ENCODE measurements around the gene RAB1B. TPM values are rescaled to one million over a fixed set of nuclear protein-coding genes. Genes with fewer than 3 reads are reported as not detected.

The RAB1B gene
- polyA plus RNA-seq, 1 donor, result 122 TPM

GRCh38 chr11:66238786-66239413 lies 29.5 kb upstream of the RAB1B start:
- Histone ChIP-seq H3K4me1 (ENCODE audit: control insufficient read depth, insufficient read depth, low read length) (no peaks in the 10 kb centered on the region), H3K27me3 (ENCODE audit: control insufficient read depth, insufficient read depth, low read length) (no peaks in the 10 kb centered on the region), H3K9me3 (ENCODE audit: control insufficient read depth, low read depth, low read length) (no peaks in the 10 kb centered on the region), H3K27ac (ENCODE audit: low read length) (no peak overlapping the region), H3K36me3 (ENCODE audit: control insufficient read depth, insufficient read depth, low read length) (peaks cover 59% of the 10 kb centered on the region), H3K4me3 (ENCODE audit: low read length) (no peak overlapping the region)
- WGBS (ENCODE audit: insufficient coverage, low lambda C conversion rate), result no CpG with 5 or more reads among the region's 17 CpGs
- no peak for DNase-seq

GRCh38 chr11:66239511-66239910 lies 28.9 kb upstream of the RAB1B start:
- Histone ChIP-seq H3K27me3 (ENCODE audit: control insufficient read depth, insufficient read depth, low read length) (no peaks in the 10 kb centered on the region), H3K36me3 (ENCODE audit: control insufficient read depth, insufficient read depth, low read length) (peaks cover 58% of the 10 kb centered on the region), H3K4me3 (ENCODE audit: low read length) (no peak overlapping the region), H3K27ac (ENCODE audit: low read length) (no peak overlapping the region), H3K9me3 (ENCODE audit: control insufficient read depth, low read depth, low read length) (no peaks in the 10 kb centered on the region), H3K4me1 (ENCODE audit: control insufficient read depth, insufficient read depth, low read length) (no peaks in the 10 kb centered on the region)
- DNase-seq, result no peak
- WGBS (ENCODE audit: insufficient coverage, low lambda C conversion rate), result no CpG with 5 or more reads among the region's 3 CpGs

DNA sequence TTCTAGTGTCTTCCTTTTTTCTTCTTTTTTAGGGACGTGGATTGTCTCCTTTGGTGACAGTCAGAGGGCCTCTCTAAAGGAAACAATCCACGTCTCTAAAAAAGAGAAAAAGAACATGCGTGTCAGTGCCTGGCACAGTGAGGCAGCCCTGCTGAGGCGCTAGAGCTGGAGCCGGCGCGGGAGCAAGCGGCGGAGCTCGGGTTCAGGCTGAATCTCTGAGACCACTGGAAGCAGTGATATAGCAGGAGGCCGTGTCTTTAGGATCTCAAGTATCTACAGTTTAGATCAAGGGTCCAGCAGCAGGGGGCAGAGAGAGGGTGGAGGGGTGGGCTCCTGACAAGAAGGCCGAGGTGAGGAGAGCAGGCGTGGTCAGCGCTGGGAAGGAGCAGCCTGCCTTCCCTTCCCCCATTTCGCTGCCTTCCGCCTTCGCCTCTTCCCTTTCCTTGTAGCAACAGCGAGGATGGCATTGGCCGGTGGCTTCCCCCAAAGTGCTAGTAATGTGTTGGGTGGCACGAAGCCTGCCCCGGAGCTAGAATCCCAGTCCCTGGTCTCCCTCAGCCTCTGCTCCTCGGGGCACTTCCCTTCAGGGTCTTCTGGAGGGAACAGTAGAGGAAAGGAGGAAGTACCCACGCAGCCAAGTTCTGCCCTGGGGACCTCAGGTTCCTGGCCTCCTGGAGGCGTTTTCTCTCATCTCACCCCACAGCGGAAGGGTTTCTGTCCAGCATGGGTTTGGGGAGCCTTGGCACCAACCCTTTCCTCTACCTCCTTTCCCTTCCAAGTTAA lies 28.2 kb upstream of the RAB1B start:
- H3K27ac ChIP-seq (ENCODE audit: low read length), result no peak overlapping the region
- WGBS (ENCODE audit: insufficient coverage, low lambda C conversion rate), result 100% methylated on average over 1 of the region's 25 CpGs
- H3K4me3 ChIP-seq (ENCODE audit: low read length), result no peak overlapping the region
- no peaks in the 10 kb centered on the region for H3K4me1 ChIP-seq (ENCODE audit: control insufficient read depth, insufficient read depth, low read length)
- DNase-seq, result no peak
- H3K9me3 ChIP-seq (ENCODE audit: control insufficient read depth, low read depth, low read length), result no peaks in the 10 kb centered on the region
- H3K27me3 ChIP-seq (ENCODE audit: control insufficient read depth, insufficient read depth, low read length), result no peaks in the 10 kb centered on the region
- peaks cover 56% of the 10 kb centered on the region for H3K36me3 ChIP-seq (ENCODE audit: control insufficient read depth, insufficient read depth, low read length)

DNA sequence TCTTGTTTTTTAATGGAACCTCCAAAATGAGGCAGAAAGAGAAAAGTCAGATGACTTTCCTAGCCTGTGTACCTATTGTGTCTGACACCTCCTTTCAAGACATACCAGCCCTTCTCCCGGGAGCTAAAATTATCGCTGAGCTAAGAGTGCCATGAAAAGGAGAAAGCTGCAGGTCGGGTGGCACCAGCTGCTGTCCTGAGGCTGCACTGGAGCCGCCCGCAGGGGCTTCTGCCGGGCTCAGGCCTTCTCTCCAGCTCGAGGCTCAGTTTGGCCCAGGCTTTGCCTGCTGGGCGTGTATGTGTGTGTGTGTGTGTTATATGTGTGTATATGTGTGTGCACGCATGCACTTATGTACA lies 27.7 kb upstream of the RAB1B start:
- no peaks in the 10 kb centered on the region for H3K27me3 ChIP-seq (ENCODE audit: control insufficient read depth, insufficient read depth, low read length)
- no peaks in the 10 kb centered on the region for H3K9me3 ChIP-seq (ENCODE audit: control insufficient read depth, low read depth, low read length)
- peaks cover 52% of the 10 kb centered on the region for H3K36me3 ChIP-seq (ENCODE audit: control insufficient read depth, insufficient read depth, low read length)
- DNase-seq, result no peak
- H3K4me3 ChIP-seq (ENCODE audit: low read length), result no peak overlapping the region
- no peaks in the 10 kb centered on the region for H3K4me1 ChIP-seq (ENCODE audit: control insufficient read depth, insufficient read depth, low read length)
- WGBS (ENCODE audit: insufficient coverage, low lambda C conversion rate), result no CpG with 5 or more reads among the region's 9 CpGs
- H3K27ac ChIP-seq (ENCODE audit: low read length), result no peak overlapping the region

GRCh38 chr11:66242095-66242765 lies 26.2 kb upstream of the RAB1B start:
- H3K27ac ChIP-seq (ENCODE audit: low read length), result no peak overlapping the region
- peaks cover 47% of the 10 kb centered on the region for H3K36me3 ChIP-seq (ENCODE audit: control insufficient read depth, insufficient read depth, low read length)
- no CpG with 5 or more reads among the region's 14 CpGs for WGBS (ENCODE audit: insufficient coverage, low lambda C conversion rate)
- no peak overlapping the region for H3K4me3 ChIP-seq (ENCODE audit: low read length)
- DNase-seq, result no peak
- H3K4me1 ChIP-seq (ENCODE audit: control insufficient read depth, insufficient read depth, low read length), result no peaks in the 10 kb centered on the region
- H3K9me3 ChIP-seq (ENCODE audit: control insufficient read depth, low read depth, low read length), result no peaks in the 10 kb centered on the region
- no peaks in the 10 kb centered on the region for H3K27me3 ChIP-seq (ENCODE audit: control insufficient read depth, insufficient read depth, low read length)

- no peaks in the 10 kb centered on the region for H3K27me3 ChIP-seq (ENCODE audit: control insufficient read depth, insufficient read depth, low read length)
- H3K36me3 ChIP-seq (ENCODE audit: control insufficient read depth, insufficient read depth, low read length), result peaks cover 44% of the 10 kb centered on the region
- H3K27ac ChIP-seq (ENCODE audit: low read length), result no peak overlapping the region
- 78% methylated on average over 5 of the region's 13 CpGs for WGBS (ENCODE audit: insufficient coverage, low lambda C conversion rate)
- no peaks in the 10 kb centered on the region for H3K4me1 ChIP-seq (ENCODE audit: control insufficient read depth, insufficient read depth, low read length)
- DNase-seq, result no peak
- no peaks in the 10 kb centered on the region for H3K9me3 ChIP-seq (ENCODE audit: control insufficient read depth, low read depth, low read length)
- no peak overlapping the region for H3K4me3 ChIP-seq (ENCODE audit: low read length)
Measured at GRCh38 chr11:66243782-66244535, 24.5 kb upstream of the RAB1B start.

- WGBS (ENCODE audit: insufficient coverage, low lambda C conversion rate), result no CpG with 5 or more reads among the region's 4 CpGs
- Histone ChIP-seq H3K4me1 (ENCODE audit: control insufficient read depth, insufficient read depth, low read length) (no peaks in the 10 kb centered on the region), H3K4me3 (ENCODE audit: low read length) (no peak overlapping the region), H3K9me3 (ENCODE audit: control insufficient read depth, low read depth, low read length) (no peaks in the 10 kb centered on the region), H3K36me3 (ENCODE audit: control insufficient read depth, insufficient read depth, low read length) (peaks cover 20% of the 10 kb centered on the region), H3K27me3 (ENCODE audit: control insufficient read depth, insufficient read depth, low read length) (no peaks in the 10 kb centered on the region), H3K27ac (ENCODE audit: low read length) (no peak overlapping the region)
- DNase-seq, result no peak
Measured at GRCh38 chr11:66247295-66247694, 21.1 kb upstream of the RAB1B start.

DNA sequence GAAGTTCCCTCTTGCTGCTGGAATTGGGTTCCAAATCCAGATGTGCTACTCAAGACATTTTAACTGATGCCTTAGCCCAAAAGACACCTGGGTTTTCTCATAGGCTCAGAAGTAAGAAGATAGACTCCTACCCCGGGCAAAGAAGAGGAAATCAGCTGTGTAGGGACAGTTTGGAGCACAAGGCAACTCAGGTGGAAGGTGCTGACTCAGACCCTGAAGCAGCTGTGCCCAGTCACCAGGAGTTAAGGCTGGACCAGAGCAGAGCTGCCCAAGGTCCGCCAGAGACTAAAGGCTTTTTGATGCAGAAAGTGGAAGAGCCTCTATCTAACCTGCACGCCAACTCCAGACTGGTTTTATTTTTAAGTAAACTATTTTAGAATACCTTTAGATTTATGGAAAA lies 20.6 kb upstream of the RAB1B start:
- no peaks in the 10 kb centered on the region for H3K4me1 ChIP-seq (ENCODE audit: control insufficient read depth, insufficient read depth, low read length)
- WGBS (ENCODE audit: insufficient coverage, low lambda C conversion rate), result no CpG with 5 or more reads among the region's 3 CpGs
- peaks cover 15% of the 10 kb centered on the region for H3K36me3 ChIP-seq (ENCODE audit: control insufficient read depth, insufficient read depth, low read length)
- no peak overlapping the region for H3K4me3 ChIP-seq (ENCODE audit: low read length)
- H3K27ac ChIP-seq (ENCODE audit: low read length), result no peak overlapping the region
- no peaks in the 10 kb centered on the region for H3K9me3 ChIP-seq (ENCODE audit: control insufficient read depth, low read depth, low read length)
- DNase-seq, result no peak
- H3K27me3 ChIP-seq (ENCODE audit: control insufficient read depth, insufficient read depth, low read length), result no peaks in the 10 kb centered on the region

DNA sequence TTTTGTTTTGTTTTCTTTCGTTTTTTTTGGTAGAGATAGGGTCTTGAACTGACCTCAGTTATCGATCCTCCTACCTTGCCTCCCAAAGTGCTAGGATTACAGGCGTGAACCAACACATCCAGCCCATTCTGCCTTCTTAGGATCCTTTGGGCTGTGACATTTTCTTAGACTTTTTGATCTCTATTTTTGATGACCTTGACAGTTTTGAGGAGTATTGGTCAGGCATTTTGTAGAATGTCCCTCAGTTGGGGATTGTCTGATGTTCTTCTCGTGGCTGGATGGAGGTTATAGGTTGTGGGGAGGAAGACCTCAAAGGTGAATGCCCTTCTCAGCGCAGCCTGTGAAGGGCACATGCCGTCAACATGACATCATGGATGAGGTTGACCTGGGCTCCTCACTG lies 19.5 kb upstream of the RAB1B start:
- Histone ChIP-seq H3K4me3 (ENCODE audit: low read length) (no peak overlapping the region), H3K4me1 (ENCODE audit: control insufficient read depth, insufficient read depth, low read length) (no peaks in the 10 kb centered on the region), H3K36me3 (ENCODE audit: control insufficient read depth, insufficient read depth, low read length) (peaks cover 10% of the 10 kb centered on the region), H3K9me3 (ENCODE audit: control insufficient read depth, low read depth, low read length) (no peaks in the 10 kb centered on the region), H3K27me3 (ENCODE audit: control insufficient read depth, insufficient read depth, low read length) (no peaks in the 10 kb centered on the region), H3K27ac (ENCODE audit: low read length) (no peak overlapping the region)
- WGBS (ENCODE audit: insufficient coverage, low lambda C conversion rate), result 82% methylated on average over 3 of the region's 6 CpGs
- no peak for DNase-seq

DNA sequence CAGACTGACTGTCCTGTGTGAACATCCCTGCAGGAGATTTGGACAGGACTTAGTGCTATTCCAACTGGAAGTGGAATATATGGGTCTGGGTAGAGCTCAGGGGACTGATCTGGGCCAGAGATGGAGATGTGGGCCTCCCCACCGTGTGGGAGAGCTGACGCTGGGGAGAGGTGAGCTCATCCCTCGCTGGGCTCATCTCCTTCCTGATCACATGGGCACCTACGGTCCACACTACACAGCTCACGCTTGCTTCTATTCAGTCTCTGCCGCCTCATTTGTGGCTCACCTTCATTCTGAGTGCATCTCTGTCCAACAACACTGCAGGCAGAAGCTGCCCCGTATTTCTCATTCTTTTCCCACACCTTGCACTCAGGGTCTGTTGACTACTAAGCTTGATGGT lies 16.6 kb upstream of the RAB1B start:
- Histone ChIP-seq H3K36me3 (ENCODE audit: control insufficient read depth, insufficient read depth, low read length) (peaks cover 4% of the 10 kb centered on the region), H3K4me1 (ENCODE audit: control insufficient read depth, insufficient read depth, low read length) (no peaks in the 10 kb centered on the region), H3K27ac (ENCODE audit: low read length) (no peak overlapping the region), H3K9me3 (ENCODE audit: control insufficient read depth, low read depth, low read length) (no peaks in the 10 kb centered on the region), H3K27me3 (ENCODE audit: control insufficient read depth, insufficient read depth, low read length) (peaks cover 9% of the 10 kb centered on the region), H3K4me3 (ENCODE audit: low read length) (no peak overlapping the region)
- no peak for DNase-seq
- 80% methylated on average over 1 of the region's 7 CpGs for WGBS (ENCODE audit: insufficient coverage, low lambda C conversion rate)

Measured in large intestine (tissue), 3 donors.